Measurements from ENCODE around the gene MRPL32.
"Not testable (repeated sequence)": the region's sequence is repeated elsewhere in the genome, so short reads cannot be mapped to it uniquely, and the experiment has no call there.

Gene MRPL32

GRCh38 chr7:42931834-42932651 lies at the start of gene MRPL32, which contains the start of gene PSMA2:
MRPL32 (plus strand) TSS chr7:42932376; CDS start chr7:42932387, 11 bp downstream.
PSMA2 (minus strand) TSS chr7:42932174; CDS start chr7:42932158, 16 bp downstream.
- peak; percentile 98 for DNase-seq

GRCh38 chr7:42883950-42884349 lies 48.2 kb upstream of the MRPL32 start:
- no peak for DNase-seq

GRCh38 chr7:42885183-42885582 lies 47.0 kb upstream of the MRPL32 start:
- DNase-seq: not testable (repeated sequence)

GRCh38 chr7:42886129-42886528 lies 46.0 kb upstream of the MRPL32 start:
- no peak for DNase-seq

- no peak for DNase-seq
These were observed 45.2 kb upstream of the MRPL32 start for GRCh38 chr7:42886893-42887505.

- peak; percentile 49 for DNase-seq
These were observed 38.6 kb upstream of the MRPL32 start for GRCh38 chr7:42893346-42894240.

GRCh38 chr7:42900842-42901241 lies 31.3 kb upstream of the MRPL32 start:
- no peak for DNase-seq

GRCh38 chr7:42902331-42902730 lies 29.8 kb upstream of the MRPL32 start:
- no peak for DNase-seq

GRCh38 chr7:42906181-42906580 lies 26.0 kb upstream of the MRPL32 start:
- no peak for DNase-seq

GRCh38 chr7:42907316-42907715 lies 24.9 kb upstream of the MRPL32 start:
- DNase-seq: no peak

- no peak for DNase-seq
These were observed 21.9 kb upstream of the MRPL32 start for GRCh38 chr7:42910306-42910705.

- DNase-seq: peak; percentile 96
These were observed 20.4 kb upstream of the MRPL32 start, which contains the start of gene C7orf25 for GRCh38 chr7:42911454-42912447. C7orf25 (minus strand) TSS chr7:42912070; CDS start chr7:42910900, 1,170 bp downstream.

- no peak for DNase-seq
These were observed 18.6 kb upstream of the MRPL32 start for GRCh38 chr7:42913591-42913990.

- no peak for DNase-seq
These were observed 18.2 kb upstream of the MRPL32 start for GRCh38 chr7:42914009-42914408.

GRCh38 chr7:42914421-42915045 lies 17.6 kb upstream of the MRPL32 start:
- no peak for DNase-seq

- DNase-seq: no peak
These were observed 16.8 kb upstream of the MRPL32 start for GRCh38 chr7:42915356-42915755.

- no peak for DNase-seq
These were observed 10.0 kb upstream of the MRPL32 start for GRCh38 chr7:42922017-42922753.

GRCh38 chr7:42924223-42924838 lies 7.8 kb upstream of the MRPL32 start:
- no peak for DNase-seq

- DNase-seq: no peak
These were observed 6.5 kb upstream of the MRPL32 start for GRCh38 chr7:42925630-42926029.

GRCh38 chr7:42926204-42926603 lies 6.0 kb upstream of the MRPL32 start:
- no peak for DNase-seq
